Measurements from ENCODE around the gene TRABD2A. TPM values are rescaled to one million over a fixed set of nuclear protein-coding genes. Genes with fewer than 3 reads are reported as not detected.

TRABD2A gene
- total and polyA plus RNA-seq, 2 donors (not counting 1 experiment from before 2014, with no cell fraction given) = 4.4 to 14.4 TPM

DNA sequence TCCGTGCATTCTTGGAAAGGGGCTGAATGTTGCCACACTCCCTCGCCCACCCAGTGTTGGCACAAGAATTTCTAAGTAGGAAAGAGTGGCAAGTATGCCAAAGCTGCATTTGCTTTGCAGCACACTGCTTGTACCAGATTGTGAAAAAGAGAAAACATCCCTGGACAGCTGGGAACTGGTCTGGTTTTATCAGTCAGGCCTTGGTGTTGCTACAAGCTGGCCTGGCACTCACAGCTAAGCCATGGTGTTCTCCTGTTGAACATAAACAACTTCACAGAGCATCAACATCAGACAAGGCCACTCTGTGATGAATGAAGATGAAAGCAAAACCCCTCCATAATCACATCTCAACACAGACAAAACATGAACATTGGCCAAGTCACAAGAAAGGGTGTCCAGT, 4.2 kb upstream of the TRABD2A start:
- Histone ChIP-seq H3K4me3 (replicated peaks in 1 of 4; ENCODE audit: control extremely low read depth in 1 of 4, insufficient read depth in 1 of 4, low read depth in 3 of 4, low read length in 4 of 4) (no peak overlapping the region), H3K27ac (ENCODE audit: insufficient read depth, low read length) (no peak overlapping the region), H3K36me3 (ENCODE audit: control insufficient read depth, insufficient read depth, low read length) (no peaks in the 10 kb centered on the region), H3K27me3 (ENCODE audit: control insufficient read depth, insufficient read depth, low read length) (no peaks in the 10 kb centered on the region), H2AFZ (ENCODE audit: low read length) (no peak overlapping the region), H3K9me3 (ENCODE audit: control insufficient read depth, insufficient read depth, low read depth, low read length) (no peaks in the 10 kb centered on the region), H3K4me1 (ENCODE audit: control insufficient read depth, extremely low read depth, insufficient read depth, low read length) (peaks cover 9% of the 10 kb centered on the region), H3K79me2 (ENCODE audit: control insufficient read depth, insufficient read depth, low read length) (no peaks in the 10 kb centered on the region), H3K9ac (ENCODE audit: insufficient read depth, low read length) (no peak overlapping the region), H3K4me2 (ENCODE audit: extremely low read depth, insufficient read depth, low read length) (no peak overlapping the region), H4K20me1 (ENCODE audit: control insufficient read depth, extremely low read depth, insufficient read depth, low read length) (no peaks in the 10 kb centered on the region)
- no peak for DNase-seq (ENCODE audit: low read depth in 2 of 2)
- TF ChIP-seq CTCF (conservative IDR thresholded peaks at IDR 0.05 in 1 of 2, IDR thresholded peaks at IDR 0.05 in 1 of 2; ENCODE audit: low read depth in 1 of 2, low read length in 2 of 2) (no peak), EZH2 (IDR thresholded peaks at IDR 0.05; ENCODE audit: low read length, missing control alignments) (no peak)

- no peak overlapping the region for H3K4me3 ChIP-seq (replicated peaks in 1 of 4; ENCODE audit: control extremely low read depth in 1 of 4, insufficient read depth in 1 of 4, low read depth in 3 of 4, low read length in 4 of 4)
- TF ChIP-seq EZH2 (IDR thresholded peaks at IDR 0.05; ENCODE audit: low read length, missing control alignments) (no peak), CTCF (conservative IDR thresholded peaks at IDR 0.05 in 1 of 2, IDR thresholded peaks at IDR 0.05 in 1 of 2; ENCODE audit: low read depth in 1 of 2, low read length in 2 of 2) (no peak)
- no peak overlapping the region for H2AFZ ChIP-seq (ENCODE audit: low read length)
These were observed 3.6 kb upstream of the TRABD2A start for GRCh38 chr2:84884449-84884848.

GRCh38 chr2:84882775-84883550, 2.1 kb upstream of the TRABD2A start:
- Histone ChIP-seq H3K36me3 (ENCODE audit: control insufficient read depth, insufficient read depth, low read length) (no peaks in the 10 kb centered on the region), H3K9ac (ENCODE audit: insufficient read depth, low read length) (no peak overlapping the region), H2AFZ (ENCODE audit: low read length) (peak overlapping the region; percentile 58), H3K9me3 (ENCODE audit: control insufficient read depth, insufficient read depth, low read depth, low read length) (no peaks in the 10 kb centered on the region), H3K4me3 (replicated peaks in 1 of 4; ENCODE audit: control extremely low read depth in 1 of 4, insufficient read depth in 1 of 4, low read depth in 3 of 4, low read length in 4 of 4) (no peak overlapping the region), H3K27me3 (ENCODE audit: control insufficient read depth, insufficient read depth, low read length) (peaks cover 5% of the 10 kb centered on the region), H3K4me1 (ENCODE audit: control insufficient read depth, extremely low read depth, insufficient read depth, low read length) (peaks cover 2% of the 10 kb centered on the region), H3K4me2 (ENCODE audit: extremely low read depth, insufficient read depth, low read length) (no peak overlapping the region), H3K27ac (ENCODE audit: insufficient read depth, low read length) (no peak overlapping the region), H4K20me1 (ENCODE audit: control insufficient read depth, extremely low read depth, insufficient read depth, low read length) (no peaks in the 10 kb centered on the region), H3K79me2 (ENCODE audit: control insufficient read depth, insufficient read depth, low read length) (no peaks in the 10 kb centered on the region)
- DNase-seq (ENCODE audit: low read depth in 2 of 2) = no peak
- TF ChIP-seq CTCF (conservative IDR thresholded peaks at IDR 0.05 in 1 of 2, IDR thresholded peaks at IDR 0.05 in 1 of 2; ENCODE audit: low read depth in 1 of 2, low read length in 2 of 2) = no peak

More at GRCh38 chr2:84884449-84884848, 3.6 kb upstream of the TRABD2A start:
- Histone ChIP-seq H3K27ac (ENCODE audit: insufficient read depth, low read length) (no peak overlapping the region), H3K9ac (ENCODE audit: insufficient read depth, low read length) (no peak overlapping the region), H3K4me1 (ENCODE audit: control insufficient read depth, extremely low read depth, insufficient read depth, low read length) (peaks cover 9% of the 10 kb centered on the region), H4K20me1 (ENCODE audit: control insufficient read depth, extremely low read depth, insufficient read depth, low read length) (no peaks in the 10 kb centered on the region), H3K36me3 (ENCODE audit: control insufficient read depth, insufficient read depth, low read length) (no peaks in the 10 kb centered on the region), H3K4me2 (ENCODE audit: extremely low read depth, insufficient read depth, low read length) (no peak overlapping the region), H3K27me3 (ENCODE audit: control insufficient read depth, insufficient read depth, low read length) (peaks cover 2% of the 10 kb centered on the region), H3K9me3 (ENCODE audit: control insufficient read depth, insufficient read depth, low read depth, low read length) (no peaks in the 10 kb centered on the region), H3K79me2 (ENCODE audit: control insufficient read depth, insufficient read depth, low read length) (no peaks in the 10 kb centered on the region)
- DNase-seq (ENCODE audit: low read depth in 2 of 2) = peak in 1 of 2 donors; percentile 59
